Epithelial cell of proximal tubule (primary cell): ENCODE measurements around the gene SRXN1. TPM values are rescaled to one million over a fixed set of nuclear protein-coding genes. Genes with fewer than 3 reads are reported as not detected.
"Not testable (repeated sequence)": the region's sequence is repeated elsewhere in the genome, so short reads cannot be mapped to it uniquely, and the experiment has no call there.

Experiments used
- DNase-seq: peaks from one replicate; pipeline ENCODE4 v3.0.0-alpha.2; 2011; ENCODE audit warnings: low read depth
- H3K4me3 ChIP-seq: 2 replicates; pipeline ENCODE4 v1.5.1; 2011; ENCODE audit warnings: low read depth, mild to moderate bottlenecking, low read length
- total RNA-seq: library from RNA; depleted of rRNA; stranded (reverse); fragments of >200 nt; gene quantifications from 2 replicates; pipeline ENCODE4 v1.2.3, GENCODE V29; 2015
- TF ChIP-seq, protein P1 (sequence below): conservative IDR thresholded peaks from 2 replicates; pipeline ENCODE4 v1.5.1; 2012; ENCODE audit warnings: low read depth, mild to moderate bottlenecking, low read length

The SRXN1 gene
- total RNA-seq, 1 donor from 2014 or later, result 35.4 TPM

DNA sequence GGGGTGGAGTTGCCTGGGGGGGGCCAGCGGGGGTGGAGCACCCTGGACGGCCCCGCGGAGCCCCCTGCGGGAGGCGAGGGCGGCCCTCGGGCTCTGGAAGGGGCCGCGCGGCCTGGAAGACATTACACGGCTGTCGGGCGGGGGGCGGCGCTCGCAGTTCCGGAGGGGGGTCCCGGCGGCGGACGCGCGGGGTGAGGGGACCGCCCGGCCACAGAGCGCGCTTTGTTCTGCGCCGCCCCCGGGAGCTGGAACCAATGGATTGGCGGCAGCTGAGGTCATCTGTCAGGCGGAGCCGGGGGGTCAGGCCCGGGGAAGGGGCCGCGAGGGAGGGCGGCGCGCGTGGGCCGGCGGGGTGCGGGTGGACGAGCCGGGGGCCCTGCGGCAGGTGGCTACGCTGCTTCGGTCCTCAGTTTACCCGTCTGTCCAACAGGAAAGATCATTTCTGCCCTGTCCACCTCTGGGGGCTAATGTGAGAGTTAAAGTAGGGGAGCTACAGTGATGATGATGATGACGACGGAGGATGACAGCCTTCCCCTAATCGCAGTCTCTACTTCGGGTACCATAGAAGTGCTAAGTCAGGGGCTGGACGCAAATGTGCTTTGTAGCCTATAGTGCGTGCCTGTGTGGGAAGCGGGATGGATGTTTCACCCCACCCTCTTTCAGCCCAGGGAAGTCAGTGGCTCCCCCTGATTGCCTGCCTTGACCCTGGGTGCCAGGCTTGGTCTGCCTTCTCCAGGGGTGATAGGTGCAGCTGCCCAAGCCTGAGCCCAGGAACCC is 10.4 kb downstream of the SRXN1 start:
- peak overlapping the region; percentile 43 for H3K4me3 ChIP-seq
- no peak for DNase-seq
- TF ChIP-seq, protein P1, sequence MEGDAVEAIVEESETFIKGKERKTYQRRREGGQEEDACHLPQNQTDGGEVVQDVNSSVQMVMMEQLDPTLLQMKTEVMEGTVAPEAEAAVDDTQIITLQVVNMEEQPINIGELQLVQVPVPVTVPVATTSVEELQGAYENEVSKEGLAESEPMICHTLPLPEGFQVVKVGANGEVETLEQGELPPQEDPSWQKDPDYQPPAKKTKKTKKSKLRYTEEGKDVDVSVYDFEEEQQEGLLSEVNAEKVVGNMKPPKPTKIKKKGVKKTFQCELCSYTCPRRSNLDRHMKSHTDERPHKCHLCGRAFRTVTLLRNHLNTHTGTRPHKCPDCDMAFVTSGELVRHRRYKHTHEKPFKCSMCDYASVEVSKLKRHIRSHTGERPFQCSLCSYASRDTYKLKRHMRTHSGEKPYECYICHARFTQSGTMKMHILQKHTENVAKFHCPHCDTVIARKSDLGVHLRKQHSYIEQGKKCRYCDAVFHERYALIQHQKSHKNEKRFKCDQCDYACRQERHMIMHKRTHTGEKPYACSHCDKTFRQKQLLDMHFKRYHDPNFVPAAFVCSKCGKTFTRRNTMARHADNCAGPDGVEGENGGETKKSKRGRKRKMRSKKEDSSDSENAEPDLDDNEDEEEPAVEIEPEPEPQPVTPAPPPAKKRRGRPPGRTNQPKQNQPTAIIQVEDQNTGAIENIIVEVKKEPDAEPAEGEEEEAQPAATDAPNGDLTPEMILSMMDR, result no peak

GRCh38 chr20:642013-642397 is 11.0 kb downstream of the SRXN1 start:
- not testable (repeated sequence) for H3K4me3 ChIP-seq, DNase-seq

GRCh38 chr20:641516-641875 is 11.5 kb downstream of the SRXN1 start:
- no peak for DNase-seq
- TF ChIP-seq, protein P1, result no peak
- no peak overlapping the region for H3K4me3 ChIP-seq

DNA sequence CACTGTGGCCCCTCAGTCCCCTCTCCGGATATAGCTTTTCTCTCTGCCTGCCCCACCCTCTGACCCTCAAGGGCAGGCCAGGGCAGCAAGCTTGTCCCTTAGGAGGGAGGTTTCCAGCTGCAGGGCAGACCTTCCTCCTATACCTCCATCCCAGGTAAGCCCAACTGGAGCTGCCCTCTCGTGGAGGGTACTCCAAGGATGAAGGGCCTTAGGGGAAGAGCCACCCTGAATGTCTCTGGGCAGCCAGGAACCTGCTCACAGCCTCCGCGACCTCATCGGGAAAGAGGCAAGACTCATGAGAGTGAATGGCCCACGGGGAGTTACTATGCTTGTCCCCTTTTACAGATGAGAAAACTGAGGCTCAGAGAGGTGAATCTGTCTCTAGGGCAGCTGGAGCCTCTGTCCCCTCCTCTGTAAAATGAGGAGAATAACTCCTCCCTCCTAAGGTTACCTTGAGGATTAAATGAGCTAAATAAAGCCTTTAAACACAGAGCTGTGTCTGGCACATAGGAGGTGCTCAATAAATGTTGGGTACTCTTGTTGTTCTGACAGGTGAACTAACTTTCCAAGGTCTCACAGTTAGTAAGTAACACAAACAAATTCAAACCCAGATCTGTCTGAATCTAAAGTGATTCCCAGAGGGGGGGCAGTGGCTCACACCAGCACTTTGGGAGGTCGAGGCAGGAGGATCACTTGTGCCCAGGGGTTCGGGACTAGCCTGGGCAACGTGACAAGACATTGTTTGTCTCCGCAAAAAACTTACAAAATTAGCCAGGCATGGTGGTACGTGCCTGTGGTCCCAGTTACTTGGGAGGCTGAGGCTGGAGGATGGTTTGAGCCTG is 12.1 kb downstream of the SRXN1 start:
- no peak for DNase-seq
- no peak overlapping the region for H3K4me3 ChIP-seq
- TF ChIP-seq, protein P1, result no peak

DNA sequence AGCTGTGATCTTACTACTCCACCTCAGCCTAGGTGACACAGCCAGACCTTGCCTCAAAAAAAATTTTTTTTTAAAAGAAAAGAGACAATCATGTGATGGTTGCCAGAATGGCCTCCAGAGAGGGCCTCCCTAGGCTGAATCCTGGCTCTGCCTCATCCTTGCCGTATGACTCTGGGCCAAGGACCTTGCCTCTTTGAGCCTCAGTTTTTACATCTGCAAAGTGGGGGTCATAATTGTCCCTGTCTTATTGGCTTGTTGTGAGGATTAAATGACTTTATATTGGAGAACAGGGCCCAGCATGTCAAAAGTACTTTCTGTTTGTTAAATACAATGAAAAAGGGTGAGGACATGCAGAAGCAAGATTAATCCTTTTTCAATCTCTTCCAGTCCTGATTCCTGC is 14.4 kb downstream of the SRXN1 start:
- DNase-seq, result no peak
- no peak overlapping the region for H3K4me3 ChIP-seq
- TF ChIP-seq, protein P1, result no peak

GRCh38 chr20:637559-637958 is 15.4 kb downstream of the SRXN1 start:
- no peak for DNase-seq
- TF ChIP-seq, protein P1, result no peak
- H3K4me3 ChIP-seq, result no peak overlapping the region

- no peak for DNase-seq
- H3K4me3 ChIP-seq, result no peak overlapping the region
- TF ChIP-seq, protein P1, result no peak
Observed at GRCh38 chr20:635893-636338, 17.1 kb downstream of the SRXN1 start.
